ENCODE data around the gene FEM1B.

FEM1B gene

DNA sequence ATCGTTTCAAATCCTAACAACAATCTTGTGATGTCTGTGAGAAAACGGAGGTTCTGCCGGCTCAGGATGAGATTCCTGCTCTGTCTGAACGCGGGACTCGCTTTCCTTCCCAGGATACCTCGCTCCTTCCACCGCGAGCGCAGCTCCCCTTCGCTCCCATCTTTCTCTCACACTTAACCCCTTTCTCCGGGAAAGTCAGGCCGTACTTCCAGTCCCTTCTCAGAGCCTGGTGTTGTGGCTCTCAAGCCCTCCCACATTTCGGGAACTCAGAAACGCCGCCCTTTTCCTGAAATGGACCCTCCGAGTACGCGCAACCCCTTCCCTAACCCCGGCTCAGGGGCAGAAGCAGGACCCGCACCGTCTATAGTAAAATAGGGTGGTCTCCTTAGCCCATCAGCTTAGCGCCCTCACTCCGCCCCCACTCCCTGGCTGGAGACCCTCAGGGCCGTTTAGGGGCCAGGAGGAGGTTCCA is 378 bp upstream of the FEM1B start:
- in situ Hi-C loops (cut with HindIII; ENCODE audit: low pct_ligation_motif_present, low sequenced_read_pairs) = no loop called here
- no peak for DNase-seq
- H3K27me3 ChIP-seq (replicated peaks) = no peaks in the 10 kb centered on the region
- TF ChIP-seq, protein P1, sequence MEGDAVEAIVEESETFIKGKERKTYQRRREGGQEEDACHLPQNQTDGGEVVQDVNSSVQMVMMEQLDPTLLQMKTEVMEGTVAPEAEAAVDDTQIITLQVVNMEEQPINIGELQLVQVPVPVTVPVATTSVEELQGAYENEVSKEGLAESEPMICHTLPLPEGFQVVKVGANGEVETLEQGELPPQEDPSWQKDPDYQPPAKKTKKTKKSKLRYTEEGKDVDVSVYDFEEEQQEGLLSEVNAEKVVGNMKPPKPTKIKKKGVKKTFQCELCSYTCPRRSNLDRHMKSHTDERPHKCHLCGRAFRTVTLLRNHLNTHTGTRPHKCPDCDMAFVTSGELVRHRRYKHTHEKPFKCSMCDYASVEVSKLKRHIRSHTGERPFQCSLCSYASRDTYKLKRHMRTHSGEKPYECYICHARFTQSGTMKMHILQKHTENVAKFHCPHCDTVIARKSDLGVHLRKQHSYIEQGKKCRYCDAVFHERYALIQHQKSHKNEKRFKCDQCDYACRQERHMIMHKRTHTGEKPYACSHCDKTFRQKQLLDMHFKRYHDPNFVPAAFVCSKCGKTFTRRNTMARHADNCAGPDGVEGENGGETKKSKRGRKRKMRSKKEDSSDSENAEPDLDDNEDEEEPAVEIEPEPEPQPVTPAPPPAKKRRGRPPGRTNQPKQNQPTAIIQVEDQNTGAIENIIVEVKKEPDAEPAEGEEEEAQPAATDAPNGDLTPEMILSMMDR (IDR thresholded peaks at IDR 0.05; ENCODE audit: low read depth, low read length, missing control alignments) = no peak
- peak overlapping the region; percentile 84 for H3K27ac ChIP-seq
- peak overlapping the region; percentile 82 for H3K4me3 ChIP-seq (ENCODE audit: low read depth, low read length)
- H3K36me3 ChIP-seq (replicated peaks) = no peaks in the 10 kb centered on the region

DNA sequence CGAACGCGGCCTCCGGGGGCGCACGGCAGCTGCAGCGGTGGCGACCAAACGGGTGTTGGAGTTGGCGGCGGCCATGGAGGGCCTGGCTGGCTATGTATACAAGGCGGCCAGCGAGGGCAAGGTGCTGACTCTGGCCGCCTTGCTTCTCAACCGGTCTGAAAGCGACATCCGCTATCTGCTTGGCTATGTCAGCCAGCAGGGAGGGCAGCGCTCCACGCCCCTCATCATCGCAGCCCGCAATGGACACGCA is 725 bp downstream of the FEM1B start:
- in situ Hi-C loops (cut with HindIII; ENCODE audit: low pct_ligation_motif_present, low sequenced_read_pairs) = no loop called here
- peak; percentile 56 for DNase-seq
- peak overlapping the region; percentile 82 for H3K4me3 ChIP-seq (ENCODE audit: low read depth, low read length)

DNA sequence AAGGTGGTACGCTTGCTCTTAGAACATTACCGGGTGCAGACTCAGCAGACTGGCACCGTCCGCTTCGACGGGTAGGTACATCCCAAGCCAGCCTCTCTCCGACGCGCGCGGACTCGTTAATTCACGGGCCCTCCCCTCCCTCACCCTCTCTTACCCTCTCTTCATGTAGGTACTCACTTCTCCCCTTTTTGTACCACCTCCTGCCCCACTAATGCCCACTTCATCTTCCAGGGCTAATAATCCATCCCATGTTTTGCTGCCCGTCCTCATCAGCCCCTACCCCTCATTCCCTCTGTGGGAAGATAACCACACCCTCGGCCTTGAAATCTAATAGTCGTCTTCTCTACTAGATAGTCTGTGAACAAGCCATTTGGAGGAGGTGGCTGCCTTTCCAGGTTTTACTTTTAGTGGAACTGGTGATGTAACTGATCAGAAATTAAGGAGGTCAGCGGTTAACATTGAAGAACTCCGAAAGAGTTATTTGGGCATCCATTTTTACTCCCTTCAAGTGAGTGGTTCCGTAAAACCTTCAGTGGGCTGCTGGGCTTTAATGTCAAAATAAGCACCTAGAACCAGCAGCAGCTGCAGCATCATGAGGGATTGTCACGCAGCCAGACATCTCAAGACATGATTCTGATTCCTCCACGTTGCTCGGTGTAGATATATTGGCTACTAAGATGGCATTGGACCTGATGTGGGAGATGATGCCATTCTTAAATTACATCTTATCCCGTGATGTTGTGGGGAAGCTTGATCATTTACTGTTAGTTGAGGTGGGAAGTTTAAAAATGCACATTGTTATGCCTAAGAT is 1.3 kb downstream of the FEM1B start:
- TF ChIP-seq, protein P1 (IDR thresholded peaks at IDR 0.05; ENCODE audit: low read depth, low read length, missing control alignments) = no peak
- Histone ChIP-seq H3K27me3 (replicated peaks) (no peaks in the 10 kb centered on the region), H3K27ac (peak overlapping the region; percentile 84), H3K36me3 (replicated peaks) (no peaks in the 10 kb centered on the region), H3K4me3 (ENCODE audit: low read depth, low read length) (peak overlapping the region; percentile 82)
- no peak for DNase-seq
- in situ Hi-C loops (cut with HindIII; ENCODE audit: low pct_ligation_motif_present, low sequenced_read_pairs) = no loop called here

More for the DNA sequence above, 725 bp downstream of the FEM1B start:
- TF ChIP-seq, protein P1 (IDR thresholded peaks at IDR 0.05; ENCODE audit: low read depth, low read length, missing control alignments) = peak; percentile 60
- Histone ChIP-seq H3K27ac (peak overlapping the region; percentile 84), H3K27me3 (replicated peaks) (no peaks in the 10 kb centered on the region), H3K36me3 (replicated peaks) (no peaks in the 10 kb centered on the region)

DNA sequence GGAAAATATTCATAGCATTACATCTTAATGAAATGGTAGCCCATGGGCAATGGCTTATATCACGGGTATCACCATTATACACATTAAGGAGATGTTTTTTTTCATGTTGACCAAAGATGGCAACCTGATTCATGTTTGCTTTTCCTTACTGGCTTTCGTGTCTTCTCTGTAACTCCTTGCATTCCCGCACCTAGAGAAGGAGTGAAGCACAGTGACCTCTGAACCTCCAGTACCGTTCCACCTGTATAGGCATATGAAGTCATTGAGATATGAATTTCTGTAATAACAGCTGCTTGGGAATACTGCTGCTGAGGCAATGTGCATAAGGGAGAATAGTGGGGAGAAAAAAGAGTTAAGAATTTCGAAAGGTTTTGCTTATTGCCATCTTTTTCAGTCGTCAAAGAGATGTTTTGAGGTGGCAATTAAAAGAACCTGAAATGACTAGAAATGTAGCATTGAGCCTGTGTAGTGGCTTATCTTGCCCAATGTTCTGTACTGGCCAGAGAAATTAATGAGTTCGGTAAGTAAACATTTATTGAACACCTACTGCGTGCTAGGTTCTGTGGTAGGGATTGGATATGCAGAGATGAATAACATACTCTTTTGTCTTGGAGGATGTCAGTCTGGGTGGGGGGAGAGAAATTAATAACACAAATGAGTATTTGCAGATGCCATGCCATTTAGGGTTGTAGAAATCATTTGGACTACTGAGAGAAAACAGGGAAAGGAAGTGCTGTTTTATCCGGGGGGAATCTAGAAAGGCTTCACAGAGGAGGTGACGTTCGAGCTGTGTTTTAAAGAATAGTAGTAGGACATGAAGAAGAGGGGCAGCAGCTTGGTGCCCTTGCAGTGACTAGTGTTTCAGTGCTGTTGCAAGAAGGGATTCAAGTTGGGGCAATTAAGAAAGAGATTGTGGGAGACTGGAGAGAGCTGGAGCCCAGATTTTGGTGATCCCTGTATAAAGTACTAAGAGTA is 2.5 kb downstream of the FEM1B start:
- Histone ChIP-seq H3K4me3 (ENCODE audit: low read depth, low read length) (peak overlapping the region; percentile 82), H3K27ac (no peak overlapping the region), H3K36me3 (replicated peaks) (peaks cover 4% of the 10 kb centered on the region), H3K27me3 (replicated peaks) (no peaks in the 10 kb centered on the region)
- no peak for DNase-seq
- TF ChIP-seq, protein P1 (IDR thresholded peaks at IDR 0.05; ENCODE audit: low read depth, low read length, missing control alignments) = no peak
- in situ Hi-C loops (cut with HindIII; ENCODE audit: low pct_ligation_motif_present, low sequenced_read_pairs) = no loop called here

DNA sequence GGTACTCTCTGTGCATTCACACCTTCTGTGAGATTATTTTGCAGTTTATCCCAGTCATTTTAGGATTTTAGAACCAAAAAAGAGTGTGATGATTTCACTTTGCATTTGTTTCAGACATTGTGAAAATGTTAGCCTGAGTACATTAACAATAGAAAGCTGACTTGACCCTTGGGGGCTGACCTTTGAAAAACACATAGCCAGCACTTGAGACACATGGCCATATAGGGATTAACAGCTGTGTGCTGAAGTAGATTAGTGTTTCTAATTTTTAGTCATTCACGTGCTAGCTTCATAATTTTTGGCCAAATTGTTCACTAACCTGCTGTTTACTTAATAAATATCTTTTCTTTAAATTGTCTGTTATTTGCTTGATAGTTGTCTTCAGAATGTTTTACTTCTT is 3.5 kb downstream of the FEM1B start:
- Histone ChIP-seq H3K36me3 (replicated peaks) (peaks cover 4% of the 10 kb centered on the region), H3K27me3 (replicated peaks) (no peaks in the 10 kb centered on the region), H3K4me3 (ENCODE audit: low read depth, low read length) (peak overlapping the region; percentile 82), H3K27ac (peak overlapping the region; percentile 51)
- TF ChIP-seq, protein P1 (IDR thresholded peaks at IDR 0.05; ENCODE audit: low read depth, low read length, missing control alignments) = no peak
- in situ Hi-C loops (cut with HindIII; ENCODE audit: low pct_ligation_motif_present, low sequenced_read_pairs) = no loop called here
- no peak for DNase-seq

All from brain microvascular endothelial cell (primary cell).